Measurements from ENCODE around the gene ZNF625.

The ZNF625 gene

GRCh38 chr19:12162882-12163806 is 6.6 kb upstream of the ZNF625 start, which contains the start of gene ZNF136:
ZNF136 (plus strand) TSS chr19:12163096; CDS start chr19:12163204, 108 bp downstream.
- Histone ChIP-seq H3K36me3 (ENCODE audit: control insufficient read depth, insufficient read depth, low read length) (no peaks in the 10 kb centered on the region), H3K4me3 (ENCODE audit: low read depth, low read length) (peak within 1 kb of the TSS; percentile 88), H3K9ac (ENCODE audit: low read depth, low read length) (peak within 1 kb of the TSS; percentile 84), H3K27me3 (ENCODE audit: control insufficient read depth, insufficient read depth, low read length) (no peaks in the 10 kb centered on the region), H3K4me1 (ENCODE audit: control insufficient read depth, insufficient read depth, low read length) (peaks cover 2% of the 10 kb centered on the region), H3K9me3 (ENCODE audit: control insufficient read depth, insufficient read depth, low read length) (no peaks in the 10 kb centered on the region)

DNA sequence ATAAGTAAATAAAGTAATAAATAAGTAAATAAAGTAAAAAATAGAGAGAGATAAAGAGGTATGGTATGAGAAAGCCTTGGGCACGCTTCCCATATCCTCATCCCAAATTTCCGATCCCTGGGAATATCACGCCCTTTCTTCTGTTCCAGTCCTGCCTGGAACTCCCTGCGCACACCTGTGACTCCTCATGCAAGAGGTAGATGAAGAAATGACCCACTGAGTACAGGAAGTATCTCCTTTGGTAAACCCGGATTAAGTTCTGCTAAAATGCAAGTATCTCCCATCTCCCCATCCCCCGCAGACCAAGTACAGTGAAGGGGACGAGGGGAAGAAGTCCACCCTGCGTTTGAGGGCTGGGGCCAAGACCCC is 6.0 kb upstream of the ZNF625 start:
- H3K4me3 ChIP-seq (ENCODE audit: low read depth, low read length), result peak overlapping the region; percentile 88
- no peaks in the 10 kb centered on the region for H3K27me3 ChIP-seq (ENCODE audit: control insufficient read depth, insufficient read depth, low read length)
- H3K9me3 ChIP-seq (ENCODE audit: control insufficient read depth, insufficient read depth, low read length), result no peaks in the 10 kb centered on the region
- H3K9ac ChIP-seq (ENCODE audit: low read depth, low read length), result no peak overlapping the region
- H3K4me1 ChIP-seq (ENCODE audit: control insufficient read depth, insufficient read depth, low read length), result peaks cover 2% of the 10 kb centered on the region
- no peaks in the 10 kb centered on the region for H3K36me3 ChIP-seq (ENCODE audit: control insufficient read depth, insufficient read depth, low read length)

DNA sequence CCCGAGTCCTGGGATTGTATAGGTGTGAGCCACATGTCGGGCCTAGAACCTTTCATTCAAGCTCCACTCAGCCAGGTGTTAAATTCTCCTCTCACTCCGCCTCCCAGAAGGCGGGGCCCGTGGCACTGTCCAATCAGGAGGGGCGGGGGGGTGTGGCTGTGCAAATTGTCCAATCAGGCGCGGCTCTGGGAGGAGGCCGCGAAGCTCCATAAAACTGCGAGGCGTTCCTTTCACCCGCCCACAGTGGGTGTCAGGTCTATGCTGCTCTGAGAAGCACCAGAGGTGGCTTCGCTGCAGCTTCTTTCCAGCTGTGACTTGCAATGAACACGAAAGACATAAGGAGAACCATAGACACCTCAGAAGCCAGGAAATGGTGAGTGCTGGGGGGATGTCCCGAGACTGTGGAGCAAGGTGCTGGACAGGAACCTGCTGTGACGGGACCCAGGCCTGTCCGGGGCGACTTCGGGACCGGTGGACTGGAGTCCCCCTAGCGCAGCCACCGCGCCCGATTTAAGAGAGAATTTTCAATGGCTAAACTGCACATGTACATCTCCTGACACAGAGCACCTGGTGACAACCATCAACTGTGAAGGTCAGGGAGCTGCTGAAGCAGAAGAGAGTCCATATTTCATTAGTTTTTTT is 3.4 kb upstream of the ZNF625 start:
- Histone ChIP-seq H3K9ac (ENCODE audit: low read depth, low read length) (no peak overlapping the region), H3K9me3 (ENCODE audit: control insufficient read depth, insufficient read depth, low read length) (no peaks in the 10 kb centered on the region), H3K27me3 (ENCODE audit: control insufficient read depth, insufficient read depth, low read length) (no peaks in the 10 kb centered on the region), H3K36me3 (ENCODE audit: control insufficient read depth, insufficient read depth, low read length) (no peaks in the 10 kb centered on the region), H3K4me1 (ENCODE audit: control insufficient read depth, insufficient read depth, low read length) (peaks cover 2% of the 10 kb centered on the region), H3K4me3 (ENCODE audit: low read depth, low read length) (no peak overlapping the region)

GRCh38 chr19:12155324-12155860 is 1.1 kb downstream of the ZNF625 start:
- Histone ChIP-seq H3K4me1 (ENCODE audit: control insufficient read depth, insufficient read depth, low read length) (no peaks in the 10 kb centered on the region), H3K27me3 (ENCODE audit: control insufficient read depth, insufficient read depth, low read length) (no peaks in the 10 kb centered on the region), H3K9me3 (ENCODE audit: control insufficient read depth, insufficient read depth, low read length) (no peaks in the 10 kb centered on the region), H3K4me3 (ENCODE audit: low read depth, low read length) (peak overlapping the region; percentile 87), H3K9ac (ENCODE audit: low read depth, low read length) (no peak overlapping the region), H3K36me3 (ENCODE audit: control insufficient read depth, insufficient read depth, low read length) (peaks cover 9% of the 10 kb centered on the region)

GRCh38 chr19:12145348-12145747 is 11.2 kb downstream of the ZNF625 start:
- Histone ChIP-seq H3K36me3 (ENCODE audit: control insufficient read depth, insufficient read depth, low read length) (peaks cover 25% of the 10 kb centered on the region), H3K9ac (ENCODE audit: low read depth, low read length) (no peak overlapping the region), H3K27me3 (ENCODE audit: control insufficient read depth, insufficient read depth, low read length) (no peaks in the 10 kb centered on the region), H3K4me3 (ENCODE audit: low read depth, low read length) (no peak overlapping the region), H3K9me3 (ENCODE audit: control insufficient read depth, insufficient read depth, low read length) (peaks cover 9% of the 10 kb centered on the region), H3K4me1 (ENCODE audit: control insufficient read depth, insufficient read depth, low read length) (peaks cover 3% of the 10 kb centered on the region)

- H3K9ac ChIP-seq (ENCODE audit: low read depth, low read length), result no peak overlapping the region
- peaks cover 12% of the 10 kb centered on the region for H3K36me3 ChIP-seq (ENCODE audit: control insufficient read depth, insufficient read depth, low read length)
- H3K4me3 ChIP-seq (ENCODE audit: low read depth, low read length), result no peak overlapping the region
- H3K27me3 ChIP-seq (ENCODE audit: control insufficient read depth, insufficient read depth, low read length), result no peaks in the 10 kb centered on the region
- peaks cover 3% of the 10 kb centered on the region for H3K4me1 ChIP-seq (ENCODE audit: control insufficient read depth, insufficient read depth, low read length)
- H3K9me3 ChIP-seq (ENCODE audit: control insufficient read depth, insufficient read depth, low read length), result peaks cover 9% of the 10 kb centered on the region
These were observed 15.2 kb downstream of the ZNF625 start for GRCh38 chr19:12141405-12141736.

DNA sequence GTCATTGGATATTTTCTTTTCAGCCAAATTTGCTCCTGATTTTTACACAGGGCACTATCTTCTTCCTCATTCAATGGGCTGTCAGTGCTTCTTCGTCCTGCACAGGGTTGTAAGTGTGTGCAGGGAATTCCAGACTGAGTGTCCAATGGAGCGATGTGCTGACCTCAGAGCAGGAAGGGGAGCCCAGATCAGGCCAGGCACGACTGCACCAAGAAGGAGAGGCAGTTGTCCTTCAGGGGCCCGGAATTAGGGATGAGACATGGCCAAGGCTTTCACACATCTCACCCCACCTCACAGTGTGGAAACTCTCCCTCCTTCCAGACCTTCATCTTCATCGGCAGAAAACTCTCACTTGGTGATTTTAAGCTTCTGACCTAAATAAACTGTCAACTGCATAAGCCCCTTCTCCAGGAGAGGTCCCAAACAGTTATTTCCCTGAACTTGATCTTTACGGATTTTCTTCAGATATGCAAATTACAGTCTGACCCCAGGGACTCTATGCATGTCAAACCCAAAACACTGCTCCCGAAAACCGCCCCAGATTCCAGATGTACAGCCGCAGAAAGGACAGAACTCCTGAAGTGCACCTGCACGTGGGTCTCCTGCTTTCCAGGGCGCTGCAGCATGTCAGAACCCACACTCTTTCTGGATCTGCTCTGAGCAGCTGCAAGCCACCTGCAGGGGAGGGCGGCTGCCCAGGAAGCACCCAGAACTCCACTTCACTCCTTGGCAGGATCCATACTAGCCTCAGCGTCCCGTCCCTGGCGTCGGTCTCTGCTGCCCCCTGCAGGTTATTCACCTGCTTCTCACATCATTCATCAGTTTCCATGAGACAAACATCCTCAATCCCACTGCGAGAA is 15.8 kb downstream of the ZNF625 start:
- Histone ChIP-seq H3K4me3 (ENCODE audit: low read depth, low read length) (peak overlapping the region; percentile 87), H3K9me3 (ENCODE audit: control insufficient read depth, insufficient read depth, low read length) (peaks cover 4% of the 10 kb centered on the region), H3K27me3 (ENCODE audit: control insufficient read depth, insufficient read depth, low read length) (no peaks in the 10 kb centered on the region), H3K36me3 (ENCODE audit: control insufficient read depth, insufficient read depth, low read length) (peaks cover 6% of the 10 kb centered on the region), H3K4me1 (ENCODE audit: control insufficient read depth, insufficient read depth, low read length) (peaks cover 3% of the 10 kb centered on the region), H3K9ac (ENCODE audit: low read depth, low read length) (no peak overlapping the region)

GRCh38 chr19:12139885-12140544 is 16.5 kb downstream of the ZNF625 start, which contains the start of gene ZNF20:
ZNF20 (minus strand) TSS chr19:12140350; CDS start chr19:12140182, 168 bp downstream.
- Histone ChIP-seq H3K27me3 (ENCODE audit: control insufficient read depth, insufficient read depth, low read length) (no peaks in the 10 kb centered on the region), H3K9me3 (ENCODE audit: control insufficient read depth, insufficient read depth, low read length) (no peaks in the 10 kb centered on the region), H3K9ac (ENCODE audit: low read depth, low read length) (peak within 1 kb of the TSS; percentile 79), H3K4me1 (ENCODE audit: control insufficient read depth, insufficient read depth, low read length) (peaks cover 3% of the 10 kb centered on the region), H3K4me3 (ENCODE audit: low read depth, low read length) (peak within 1 kb of the TSS; percentile 87), H3K36me3 (ENCODE audit: control insufficient read depth, insufficient read depth, low read length) (no peaks in the 10 kb centered on the region)

GRCh38 chr19:12139269-12139668 is 17.3 kb downstream of the ZNF625 start:
- Histone ChIP-seq H3K9me3 (ENCODE audit: control insufficient read depth, insufficient read depth, low read length) (no peaks in the 10 kb centered on the region), H3K27me3 (ENCODE audit: control insufficient read depth, insufficient read depth, low read length) (no peaks in the 10 kb centered on the region), H3K4me1 (ENCODE audit: control insufficient read depth, insufficient read depth, low read length) (peaks cover 3% of the 10 kb centered on the region), H3K36me3 (ENCODE audit: control insufficient read depth, insufficient read depth, low read length) (peaks cover 6% of the 10 kb centered on the region), H3K4me3 (ENCODE audit: low read depth, low read length) (peak overlapping the region; percentile 87), H3K9ac (ENCODE audit: low read depth, low read length) (peak overlapping the region; percentile 32)

DNA sequence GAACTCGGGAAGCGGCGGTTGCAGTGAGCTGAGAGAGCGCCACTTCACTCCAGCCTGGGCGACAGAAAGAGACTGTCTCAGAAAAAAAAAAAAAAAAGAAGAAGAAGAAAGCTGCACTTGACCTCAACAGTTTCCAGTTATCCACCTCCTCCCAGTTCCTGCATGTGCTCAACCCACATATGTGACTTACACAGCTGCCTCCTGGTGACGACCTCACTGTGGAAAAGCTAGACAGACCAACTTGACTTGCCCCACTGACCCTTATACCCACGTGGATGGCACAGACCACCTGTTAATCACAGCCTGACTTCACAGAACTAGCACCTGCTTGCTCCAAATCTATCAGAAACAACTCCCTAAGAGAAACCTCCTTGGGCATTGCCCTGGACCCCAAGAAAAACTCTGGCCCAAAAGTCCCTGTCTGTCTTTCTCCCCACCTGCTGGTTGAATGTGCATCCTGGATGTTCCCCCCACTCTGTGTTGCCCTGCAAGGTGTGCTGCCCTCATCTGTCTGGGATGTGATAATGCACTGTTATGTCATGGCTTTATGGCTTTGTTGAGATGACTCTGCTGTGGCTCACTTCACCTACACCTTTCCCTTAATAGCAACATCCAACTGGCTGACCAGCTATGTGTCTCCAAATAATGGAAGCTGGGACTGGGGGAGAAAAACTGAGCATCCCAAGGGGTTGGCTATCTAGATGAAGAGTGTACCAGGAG is 19.2 kb downstream of the ZNF625 start:
- Histone ChIP-seq H3K27me3 (ENCODE audit: control insufficient read depth, insufficient read depth, low read length) (no peaks in the 10 kb centered on the region), H3K9ac (ENCODE audit: low read depth, low read length) (no peak overlapping the region), H3K36me3 (ENCODE audit: control insufficient read depth, insufficient read depth, low read length) (peaks cover 23% of the 10 kb centered on the region), H3K4me1 (ENCODE audit: control insufficient read depth, insufficient read depth, low read length) (peaks cover 3% of the 10 kb centered on the region), H3K4me3 (ENCODE audit: low read depth, low read length) (no peak overlapping the region), H3K9me3 (ENCODE audit: control insufficient read depth, insufficient read depth, low read length) (peaks cover 15% of the 10 kb centered on the region)

All from iPS-15b (cell line).